ENCODE data around the gene NECAB2.

The NECAB2 gene

DNA sequence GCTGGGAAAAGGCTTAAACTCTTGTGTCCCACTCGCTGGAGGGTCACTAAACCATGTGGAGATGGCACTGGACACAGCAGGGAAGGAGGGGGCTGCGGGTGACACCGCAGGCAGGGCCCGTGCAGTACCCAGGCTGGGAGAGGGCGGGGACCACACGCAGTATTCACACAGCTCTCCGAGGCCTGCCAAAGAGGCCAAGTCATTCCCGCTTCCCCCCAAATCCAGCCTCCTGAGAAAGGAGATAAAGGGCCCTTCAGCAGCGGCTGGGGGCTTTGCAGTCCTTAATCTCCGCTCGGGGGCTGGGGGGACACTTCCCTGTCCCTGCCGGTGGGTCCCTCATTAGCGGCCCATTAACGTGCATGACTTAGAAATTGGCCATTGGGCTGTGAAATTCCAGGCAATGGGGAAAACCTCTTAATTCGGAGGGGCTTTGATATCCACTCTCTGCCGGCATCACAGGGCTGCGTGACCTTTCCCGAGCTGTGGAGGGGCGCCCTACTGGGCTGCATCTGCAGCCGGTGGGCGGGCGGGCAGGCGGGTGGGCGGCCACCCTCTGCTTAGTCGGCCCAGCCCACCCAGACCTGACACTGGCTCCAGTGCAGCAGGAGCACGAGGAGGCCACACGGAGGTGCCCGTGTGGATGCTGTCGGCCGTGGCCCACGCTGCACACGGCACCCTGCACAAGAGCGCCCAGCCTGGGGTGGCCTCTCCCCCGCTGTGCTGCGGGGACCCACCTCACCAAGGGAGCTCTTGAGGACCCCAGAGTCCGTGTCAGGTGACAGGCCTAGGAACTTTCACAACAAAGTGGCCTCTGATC, 77.2 kb downstream of the NECAB2 start:
- DNase-seq (ENCODE audit: low read depth in 2 of 2), result no peak

GRCh38 chr16:84045818-84046470, 77.9 kb downstream of the NECAB2 start:
- DNase-seq (ENCODE audit: low read depth in 2 of 2), result no peak

- DNase-seq (ENCODE audit: low read depth in 2 of 2), result no peak
Measured at GRCh38 chr16:84047206-84047605, 79.2 kb downstream of the NECAB2 start.

DNA sequence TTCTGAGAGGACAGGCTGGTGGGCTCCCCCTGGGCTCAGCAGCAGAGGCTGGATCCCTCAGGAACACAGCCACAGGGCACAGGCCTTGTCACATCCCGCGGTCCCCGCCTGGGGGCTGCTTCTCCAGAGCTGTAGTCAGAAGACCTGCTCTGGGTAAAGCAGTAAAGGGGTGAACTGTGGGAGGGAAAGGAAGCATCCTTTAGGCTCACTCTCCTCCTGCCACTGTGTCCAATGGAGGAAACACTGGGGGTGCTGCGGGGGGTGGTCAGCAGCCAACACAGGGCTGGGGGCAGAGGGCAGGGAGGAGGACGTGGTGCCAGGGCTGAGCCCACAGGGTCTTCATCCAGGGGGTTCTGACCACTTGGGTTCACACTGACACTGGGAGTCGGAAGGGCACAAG, 79.6 kb downstream of the NECAB2 start:
- DNase-seq (ENCODE audit: low read depth in 2 of 2), result no peak

DNA sequence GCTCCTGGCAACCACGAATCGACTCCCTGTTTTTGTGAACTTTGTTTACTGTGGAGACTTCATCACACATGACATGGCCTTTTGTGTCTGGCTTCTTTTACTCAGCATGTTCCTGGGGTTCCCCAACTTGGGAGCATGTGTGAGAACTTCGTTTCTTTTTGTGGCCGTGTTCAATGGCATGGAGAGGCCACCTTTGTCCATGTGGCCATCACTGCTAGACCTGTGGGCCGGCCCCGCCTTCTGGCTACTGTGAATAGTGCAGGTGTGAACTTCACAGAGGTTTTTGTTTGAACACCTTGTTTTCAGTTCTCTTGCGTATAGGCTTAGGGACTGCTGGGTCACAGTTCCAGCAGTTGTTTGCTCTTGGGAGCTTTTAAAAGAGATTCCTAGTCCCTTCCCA, 80.2 kb downstream of the NECAB2 start:
- no peak for DNase-seq (ENCODE audit: low read depth in 2 of 2)

DNA sequence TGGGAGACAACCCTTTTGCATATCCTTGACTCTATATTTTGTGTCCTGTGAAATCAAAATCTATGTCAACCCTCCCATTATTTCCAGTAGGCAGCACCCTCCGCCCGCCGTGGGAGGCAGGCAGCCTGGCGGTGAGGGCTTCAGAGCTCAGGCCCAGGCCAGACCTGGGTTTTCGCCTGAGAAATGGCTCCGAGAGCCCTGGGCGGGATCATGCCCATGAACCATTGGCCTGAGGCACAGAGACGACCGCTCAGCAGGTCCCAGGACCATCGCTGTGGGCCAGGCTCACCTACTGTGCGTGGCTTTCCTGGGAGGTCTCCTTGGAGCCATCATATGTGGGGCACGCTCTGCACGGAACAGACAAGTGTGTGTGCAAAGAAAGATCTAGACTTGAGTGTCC, 80.8 kb downstream of the NECAB2 start:
- no peak for DNase-seq (ENCODE audit: low read depth in 2 of 2)

DNA sequence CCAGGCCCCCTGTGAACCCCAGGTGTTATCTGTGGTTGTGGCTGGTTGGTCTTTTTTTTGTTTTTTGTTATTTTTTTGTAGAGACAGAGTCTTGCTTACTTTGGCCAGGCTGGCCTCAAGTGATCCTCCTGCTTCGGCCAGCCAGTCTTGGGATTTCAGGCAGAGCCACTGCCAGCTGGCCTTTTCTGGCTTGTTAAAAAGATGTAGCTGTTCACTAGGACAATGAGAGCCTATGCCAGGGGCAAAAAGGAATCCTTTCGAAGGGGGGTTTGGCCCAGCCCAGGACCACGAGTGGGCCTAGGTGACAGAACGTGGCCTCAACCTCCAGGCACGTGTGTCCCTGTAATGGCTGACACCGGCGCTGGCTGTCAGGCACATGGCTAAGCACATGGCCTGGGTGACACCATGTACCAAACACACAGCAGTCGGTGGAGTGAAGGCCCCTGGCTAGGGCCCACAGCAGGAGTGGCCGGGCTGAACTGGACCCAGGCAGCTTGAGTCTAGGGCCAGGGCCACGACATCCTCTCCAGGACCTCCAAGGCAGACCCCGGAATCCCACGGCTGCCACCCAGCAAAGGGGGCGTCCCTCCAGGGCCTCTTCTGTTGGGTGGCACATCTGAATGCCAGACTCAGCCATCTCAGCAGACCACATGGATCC, 81.5 kb downstream of the NECAB2 start:
- DNase-seq (ENCODE audit: low read depth in 2 of 2), result no peak

DNA sequence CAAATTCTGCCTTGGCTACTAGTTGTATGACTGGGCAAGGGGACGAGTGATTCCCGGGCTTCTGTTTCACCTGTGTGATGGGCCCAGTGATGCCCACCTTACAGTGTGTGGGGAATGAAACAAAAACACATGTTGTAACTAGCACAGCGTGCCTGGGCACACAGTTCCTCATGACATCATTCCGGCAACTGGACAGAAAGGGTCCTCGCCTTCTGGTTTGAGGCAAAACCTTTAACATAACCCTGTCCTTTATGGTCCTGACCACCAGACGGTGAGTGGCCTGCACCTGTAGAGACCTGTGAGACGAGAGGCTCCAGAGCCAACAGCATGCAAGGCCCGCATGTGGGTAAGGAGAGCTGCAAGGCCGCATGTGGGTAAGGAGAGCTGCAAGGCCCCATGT, 82.3 kb downstream of the NECAB2 start:
- DNase-seq (ENCODE audit: low read depth in 2 of 2), result no peak

GRCh38 chr16:84052071-84052622, 84.1 kb downstream of the NECAB2 start:
- no peak for DNase-seq (ENCODE audit: low read depth in 2 of 2)

Measured in stimulated activated CD4-positive, alpha-beta T cell treated with anti-CD3 and anti-CD28 coated beads, Interleukin-1b, Interleukin-23, amount 100 ng/mL, for 1 hour (primary cell).